Measurements from ENCODE around the gene NAA60. TPM values are rescaled to one million over a fixed set of nuclear protein-coding genes. Genes with fewer than 3 reads are reported as not detected.

The NAA60 gene
- total RNA-seq, 1 donor from 2014 or later, result 39.1 TPM

GRCh38 chr16:3536271-3536731 is 92.8 kb downstream of the NAA60 start:
- DNase-seq (ENCODE audit: low spot score), result no peak

Small RNAs within 50 kb of the gene (microRNA-seq; reads per million reads assigned to microRNA genes)
- not detected for gene MIR6126 (ENCODE audit: borderline number of aligned reads)

Other genes with a start within 250 kb of the NAA60 start
- gene ZNF200, start 208.5 kb upstream of the NAA60 start, total RNA-seq, result 8.4 TPM
- gene MEFV, start 187.0 kb upstream of the NAA60 start, total RNA-seq, result 6.0 TPM
- gene ZNF263, start 160.2 kb upstream of the NAA60 start, total RNA-seq, result 25.9 TPM
- gene TIGD7, start 138.2 kb upstream of the NAA60 start, total RNA-seq, result 5.2 TPM
- 17.9 TPM for gene ZNF75A, start 138.2 kb upstream of the NAA60 start, total RNA-seq
- not detected for gene OR2C1, start 87.8 kb upstream of the NAA60 start, total RNA-seq
- 11.0 TPM for gene ZSCAN32, start 42.7 kb upstream of the NAA60 start, total RNA-seq
- 7.6 TPM for gene ZNF174, start 42.5 kb upstream of the NAA60 start, total RNA-seq
- 2.4 TPM for gene ZNF597, start 176 bp upstream of the NAA60 start, total RNA-seq
- gene C16orf90, start 51.8 kb downstream of the NAA60 start, total RNA-seq, result not detected
- 20.0 TPM for gene CLUAP1, start 57.3 kb downstream of the NAA60 start, total RNA-seq
- 1.2 TPM for gene NLRC3, start 133.7 kb downstream of the NAA60 start, total RNA-seq
- gene SLX4, start 167.9 kb downstream of the NAA60 start, total RNA-seq, result 4.4 TPM
- 4.3 TPM for gene DNASE1, start 211.0 kb downstream of the NAA60 start, total RNA-seq

Measured in mesenteric fat pad (tissue), 1 donor.